NCI-H1417 (cell line): ENCODE measurements around the gene SOX9.
"Not testable (repeated sequence)": the region's sequence is repeated elsewhere in the genome, so short reads cannot be mapped to it uniquely, and the experiment has no call there.

Experiments
- DNase-seq, 3 experiments: peaks; one replicate each; lab custom pipeline; 2025; lab: John Stamatoyannopoulos, UW

Gene SOX9

GRCh38 chr17:72111336-72111923 is 9.4 kb upstream of the SOX9 start:
- DNase-seq, result peak; percentile 10 to 39 (median 30)

- not testable (repeated sequence) for DNase-seq
Measured at GRCh38 chr17:72111926-72112325, 8.9 kb upstream of the SOX9 start.

- DNase-seq, result no peak
Measured at GRCh38 chr17:72113751-72114150, 7.1 kb upstream of the SOX9 start.

- no peak for DNase-seq
Measured at GRCh38 chr17:72115781-72116525, 4.9 kb upstream of the SOX9 start.

GRCh38 chr17:72116661-72117521 is 3.9 kb upstream of the SOX9 start:
- DNase-seq, result no peak

GRCh38 chr17:72117535-72118334 is 3.1 kb upstream of the SOX9 start:
- DNase-seq, result no peak

GRCh38 chr17:72118335-72119076 is 2.3 kb upstream of the SOX9 start:
- peak; percentile 19 to 76 (median 69) for DNase-seq

GRCh38 chr17:72119077-72119872 is 1.5 kb upstream of the SOX9 start:
- peak in 1 of 3 experiments; percentile 25 for DNase-seq

GRCh38 chr17:72119873-72120641 is 763 bp upstream of the SOX9 start:
- DNase-seq, result peak in 2 of 3 experiments; percentile 70 to 83

GRCh38 chr17:72121164-72122009 is 567 bp downstream of the SOX9 start:
- peak; percentile 13 to 85 (median 82) for DNase-seq

- DNase-seq, result peak in 1 of 3 experiments; percentile 58
Measured at GRCh38 chr17:72122010-72122764, 1.4 kb downstream of the SOX9 start.

GRCh38 chr17:72122765-72123529 is 2.1 kb downstream of the SOX9 start:
- peak in 2 of 3 experiments; percentile 5 to 29 for DNase-seq

- DNase-seq, result no peak
Measured at GRCh38 chr17:72123530-72124437, 3.0 kb downstream of the SOX9 start.

- no peak for DNase-seq
Measured at GRCh38 chr17:72124438-72124775, 3.6 kb downstream of the SOX9 start.

GRCh38 chr17:72125226-72125651 is 4.4 kb downstream of the SOX9 start:
- no peak for DNase-seq

- no peak for DNase-seq
Measured at GRCh38 chr17:72125742-72126141, 4.9 kb downstream of the SOX9 start.
